Right lung (tissue), 5 donors: ENCODE data around the gene FOXR1. TPM values are rescaled to one million over a fixed set of nuclear protein-coding genes. Genes with fewer than 3 reads are reported as not detected.

ENCODE experiments used
- DNase-seq, 2 donors: peaks; one replicate each; pipeline ENCODE4 v3.0.0-alpha.2; 2013
- polyA plus RNA-seq, 5 donors: library from polyadenylated mRNA; unstranded; fragments of 120-200 nt; gene quantifications; one replicate each; pipeline versions ENCODE4 v1.2.1 to v1.2.3, GENCODE V29; 2013; ENCODE audit warnings: inconsistent platforms in 1 of 5, low replicate concordance in 1 of 5; ENCODE audit not compliant: insufficient read length in 5 of 5, insufficient read depth in 1 of 5

The FOXR1 gene
- polyA plus RNA-seq, 5 donors = 0.10 to 0.27 TPM; not detected in 3

DNA sequence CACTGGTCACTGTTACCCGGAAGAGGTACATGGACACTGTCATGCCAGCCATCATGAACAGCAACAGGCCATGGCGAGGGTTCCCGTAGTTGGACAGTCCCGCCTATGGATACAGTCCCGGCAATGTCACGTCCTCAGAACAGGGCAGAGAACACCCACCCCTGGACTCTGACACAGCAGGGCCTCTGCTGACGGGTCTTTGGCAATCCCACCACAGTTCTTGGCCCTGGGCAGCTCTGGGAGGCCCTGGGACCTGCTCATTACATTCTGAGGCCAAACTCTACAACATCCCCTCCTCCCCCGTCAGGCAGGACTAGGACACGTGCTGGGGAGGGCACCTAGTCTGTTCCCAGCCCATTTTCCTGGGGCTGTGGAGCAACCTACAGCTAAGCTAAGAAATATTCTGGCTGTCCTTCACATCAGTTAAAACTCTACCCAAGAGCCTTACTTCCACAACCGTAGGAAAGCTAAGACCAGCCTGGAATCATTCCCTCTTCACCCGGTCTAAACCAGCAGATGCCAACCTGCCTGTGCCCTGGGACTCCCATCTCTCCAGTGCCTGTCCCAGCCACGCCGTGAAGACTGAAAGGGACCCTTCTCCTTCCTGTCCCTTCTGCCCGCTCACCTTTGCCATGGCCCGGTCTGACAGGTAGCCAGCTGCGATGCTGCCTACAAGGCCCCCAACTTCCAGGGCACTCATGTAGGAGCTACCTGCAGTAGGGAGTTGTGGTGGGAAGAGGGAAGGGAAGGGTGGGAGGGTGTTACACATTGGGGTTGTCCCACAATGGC lies 54.6 kb downstream of the FOXR1 start:
- no peak for DNase-seq

DNA sequence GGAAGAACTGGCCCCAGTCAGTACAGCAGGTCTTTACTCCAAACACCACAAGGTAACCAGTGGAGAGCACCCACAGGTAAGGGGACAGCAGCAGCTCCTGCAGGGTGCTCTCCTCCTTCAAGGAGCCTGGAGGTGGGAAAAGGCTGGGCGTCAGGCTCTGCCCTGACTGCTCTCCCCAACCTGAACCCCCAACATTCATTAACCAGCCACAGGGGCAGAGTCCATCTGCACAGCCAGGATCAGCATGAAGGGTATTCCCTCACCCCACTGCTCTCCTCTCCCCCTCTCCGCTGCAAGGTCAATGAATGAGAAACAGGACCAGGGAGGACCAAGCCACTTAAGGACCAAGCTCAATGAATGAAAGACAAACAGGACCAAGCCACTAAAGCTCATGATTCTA lies 55.4 kb downstream of the FOXR1 start:
- no peak for DNase-seq

DNA sequence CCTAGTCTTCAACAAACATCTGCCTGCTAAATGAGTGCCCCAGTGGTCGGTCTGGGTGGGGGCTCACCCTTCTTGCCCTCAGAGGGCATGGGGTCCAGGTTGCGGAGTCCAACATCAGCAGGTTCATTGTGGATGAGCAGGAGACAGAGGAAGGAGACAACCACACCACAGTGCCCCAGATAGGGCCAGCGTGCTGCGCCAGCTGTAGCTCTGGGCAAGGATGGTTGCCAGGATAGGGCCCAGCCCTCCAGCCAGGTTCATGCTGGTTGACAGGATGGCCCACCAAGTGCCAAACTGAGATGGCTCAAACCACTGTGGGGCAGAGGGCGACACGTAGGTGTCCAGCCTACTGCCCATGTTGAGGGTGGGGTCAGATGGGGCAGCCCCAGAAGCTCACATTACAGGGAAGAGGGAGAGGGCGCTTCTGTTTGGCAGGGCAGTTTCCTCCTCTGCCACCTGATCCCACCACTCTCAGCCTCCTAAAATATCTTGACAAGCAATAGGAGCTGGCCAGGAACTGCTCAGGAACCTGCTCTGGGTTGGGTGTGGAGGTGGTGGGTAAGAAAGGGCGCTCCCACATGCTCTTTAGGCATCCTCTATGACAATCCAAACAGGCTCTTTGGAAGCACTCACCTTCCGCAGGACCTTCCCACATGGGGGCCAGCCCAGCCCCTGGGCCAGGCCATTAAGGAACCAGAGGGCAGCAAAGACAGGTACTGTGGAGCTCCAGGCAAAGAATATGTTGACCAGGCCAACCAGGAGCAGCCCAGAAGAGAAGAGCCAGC lies 56.2 kb downstream of the FOXR1 start:
- DNase-seq = no peak

DNA sequence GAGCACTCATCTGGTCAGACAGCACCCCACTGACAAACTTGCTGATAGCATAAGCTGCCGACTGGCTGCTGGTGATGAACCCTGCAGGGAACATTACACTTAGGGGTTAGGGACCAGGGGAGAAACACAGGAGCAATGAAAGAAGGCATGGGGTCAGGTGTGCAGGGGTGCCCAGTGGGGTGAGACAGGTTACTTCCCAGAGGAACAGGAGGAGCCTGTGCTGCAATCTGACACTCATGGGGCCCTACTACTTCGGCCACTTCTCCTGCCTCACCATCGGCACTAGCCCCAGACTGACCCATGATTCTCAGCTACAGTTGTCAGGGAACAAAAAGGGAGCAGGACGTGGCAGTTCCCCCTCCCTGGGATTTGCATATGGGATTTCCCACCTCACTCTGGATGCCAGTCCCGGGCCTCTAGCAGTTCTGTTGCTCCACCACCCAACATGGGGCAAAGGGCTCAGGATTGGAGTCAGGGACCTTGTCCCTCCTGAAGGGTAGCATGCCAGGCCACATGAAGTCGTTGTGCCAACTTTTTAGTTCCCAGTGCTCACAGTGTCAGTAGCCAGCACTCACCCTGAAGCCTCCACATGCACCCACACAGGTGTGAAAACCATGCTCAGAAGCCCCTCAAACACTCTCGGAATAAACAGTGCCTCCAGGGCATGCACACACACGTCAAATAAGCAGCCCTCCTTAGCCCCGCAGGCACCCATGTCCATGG lies 56.9 kb downstream of the FOXR1 start:
- DNase-seq = no peak

DNA sequence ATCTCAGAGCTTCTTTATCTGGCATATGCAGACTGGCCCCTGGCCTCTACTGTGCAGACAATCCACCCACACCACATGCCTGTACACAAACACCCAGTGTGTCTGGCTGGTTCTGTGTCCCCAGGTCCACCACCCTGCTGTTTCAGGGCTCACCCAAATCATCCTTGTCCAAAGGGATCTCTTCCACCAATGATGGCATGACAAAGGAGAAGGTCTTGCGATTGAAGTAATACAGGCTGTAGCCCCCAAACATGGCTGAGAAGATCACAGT lies 57.4 kb downstream of the FOXR1 start:
- DNase-seq = no peak

DNA sequence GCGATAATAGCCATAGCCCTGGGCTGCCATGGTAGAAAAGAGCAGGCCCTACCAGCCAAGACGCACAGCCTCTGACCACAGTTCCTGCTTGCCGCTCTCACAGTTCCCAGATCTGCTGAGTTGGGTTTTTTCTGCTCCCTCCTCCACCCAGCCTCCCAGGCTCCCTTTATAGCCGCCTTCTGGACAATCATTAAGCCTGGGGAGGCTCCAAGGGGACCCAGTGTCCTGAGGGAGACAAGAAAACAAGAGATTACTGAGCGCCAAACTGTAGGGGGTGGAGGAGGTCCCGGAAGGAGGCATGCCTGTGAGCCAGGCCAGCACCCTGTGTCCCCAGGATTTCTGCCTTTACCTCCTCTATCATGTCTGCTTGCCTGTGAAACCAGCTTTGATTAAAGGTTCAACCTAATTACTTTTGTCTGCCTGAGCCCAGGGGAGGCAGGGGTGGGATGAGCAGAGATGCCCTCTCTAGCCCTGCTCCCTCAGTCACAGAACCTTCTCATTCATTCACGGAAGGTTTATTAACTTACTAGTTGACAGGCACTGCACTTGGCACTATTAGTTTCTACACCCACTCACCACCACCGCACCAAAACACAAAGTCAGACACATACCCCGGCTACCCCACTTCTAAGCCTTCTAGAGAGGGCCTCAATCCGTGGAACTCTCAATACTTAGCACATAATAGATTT lies 57.9 kb downstream of the FOXR1 start:
- DNase-seq = peak in 1 of 2 donors; percentile 3

DNA sequence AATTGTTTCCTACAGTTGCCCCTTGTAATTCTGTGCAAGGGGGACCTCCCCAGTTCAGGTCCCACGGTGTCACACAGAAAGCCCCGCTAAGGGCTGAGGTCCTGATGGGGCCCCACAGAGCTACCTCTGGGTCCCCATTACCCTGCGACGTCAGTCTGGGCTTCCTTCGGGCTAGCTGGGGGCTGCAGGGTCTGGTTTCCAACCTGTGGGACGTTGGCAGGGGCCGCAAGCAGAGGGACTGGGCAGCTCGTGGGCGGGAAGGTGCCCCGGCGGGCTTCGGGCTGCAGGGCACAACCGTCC lies 58.4 kb downstream of the FOXR1 start:
- no peak for DNase-seq

DNA sequence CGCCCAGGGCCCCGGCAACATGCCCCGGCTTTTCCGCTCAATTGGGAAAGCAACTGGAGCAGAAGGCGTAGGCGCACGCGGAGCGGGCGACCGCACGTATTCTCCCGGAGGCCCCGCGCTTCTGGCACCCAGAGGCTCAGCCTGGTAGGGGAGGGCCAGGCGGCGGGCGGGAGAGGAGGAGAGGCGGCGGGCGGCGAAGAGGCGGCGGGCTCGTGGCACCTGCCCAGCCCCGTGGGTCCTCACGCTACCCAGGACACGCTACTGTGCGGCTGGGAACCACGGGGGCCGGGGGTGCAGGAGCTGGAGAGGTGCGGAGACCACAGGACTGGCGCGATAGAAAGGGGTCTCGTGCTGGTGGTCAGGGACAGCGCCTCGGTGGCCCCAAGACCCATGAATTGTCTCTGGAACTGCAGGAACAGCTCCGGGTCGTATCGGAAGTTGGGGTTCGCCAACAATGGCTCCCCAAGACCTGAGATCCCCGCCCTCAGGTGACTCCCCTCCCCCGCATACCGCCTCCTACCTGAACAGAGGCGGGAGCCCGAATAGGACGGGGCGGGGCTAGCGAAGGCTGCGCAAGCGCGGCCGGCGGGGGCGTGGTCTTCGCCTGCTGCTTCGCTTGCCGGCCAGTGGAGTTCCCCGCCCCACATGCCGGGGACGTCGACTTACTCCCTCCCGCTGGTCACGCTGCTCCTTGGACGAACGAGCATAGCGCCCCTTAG lies 58.9 kb downstream of the FOXR1 start, which contains the start of gene SLC37A4:
SLC37A4 (minus strand) TSS at position 549 of the 719 bp plus-strand sequence.
- DNase-seq = peak; percentile 90 to 93

Other genes with a start within 250 kb of the FOXR1 start
- 100 to 1,000 TPM in 4 of 5 donors, 10 to 100 TPM in 1; 96.5 to 140 (median 127) TPM for gene DDX6, start 180.6 kb upstream of the FOXR1 start, polyA plus RNA-seq
- gene CXCR5, start 87.9 kb upstream of the FOXR1 start, polyA plus RNA-seq = not detected
- gene BCL9L, start 45.8 kb upstream of the FOXR1 start, polyA plus RNA-seq = 10 to 100 TPM; 27.4 to 65.1 (median 52.0) TPM
- gene UPK2, start 15.5 kb upstream of the FOXR1 start, polyA plus RNA-seq = 1 to 10 TPM; 1.9 to 3.8 (median 3.4) TPM
- gene CENATAC, start 26.4 kb downstream of the FOXR1 start, polyA plus RNA-seq = 10 to 100 TPM; 31.7 to 44.6 (median 38.3) TPM
- gene RPS25, start 46.6 kb downstream of the FOXR1 start, polyA plus RNA-seq = 1,000 to 10,000 TPM; 1,442 to 1,768 (median 1,521) TPM
- gene TRAPPC4, start 47.0 kb downstream of the FOXR1 start, polyA plus RNA-seq = 10 to 100 TPM; 67.9 to 96.9 (median 72.4) TPM
- gene SLC37A4, start 59.1 kb downstream of the FOXR1 start, polyA plus RNA-seq = 10 to 100 TPM; 23.1 to 30.1 (median 24.3) TPM
- gene HYOU1, start 85.4 kb downstream of the FOXR1 start, polyA plus RNA-seq = 10 to 100 TPM; 62.2 to 92.3 (median 70.6) TPM
- 10 to 100 TPM; 49.5 to 61.1 (median 54.0) TPM for gene VPS11, start 96.1 kb downstream of the FOXR1 start, polyA plus RNA-seq
- 10 to 100 TPM; 21.9 to 33.8 (median 25.8) TPM for gene HMBS, start 113.1 kb downstream of the FOXR1 start, polyA plus RNA-seq
- 10 to 100 TPM; 45.2 to 54.4 (median 51.1) TPM for gene DPAGT1, start 130.1 kb downstream of the FOXR1 start, polyA plus RNA-seq
- gene C2CD2L, start 135.6 kb downstream of the FOXR1 start, polyA plus RNA-seq = 1 to 10 TPM; 6.2 to 9.8 (median 9.0) TPM
- 10 to 100 TPM; 31.5 to 44.4 (median 36.4) TPM for gene HINFP, start 149.8 kb downstream of the FOXR1 start, polyA plus RNA-seq
- gene ABCG4, start 177.3 kb downstream of the FOXR1 start, polyA plus RNA-seq = 1 to 10 TPM; 1.0 to 1.4 (median 1.2) TPM
- gene NLRX1, start 197.0 kb downstream of the FOXR1 start, polyA plus RNA-seq = 10 to 100 TPM in 2 of 5 donors, 1 to 10 TPM in 3; 9.5 to 14.4 (median 9.9) TPM
- 1 to 10 TPM in 3 of 5 donors, under 1 TPM in 2; 0.38 to 1.3 (median 1.1) TPM for gene NHERF4, start 213.7 kb downstream of the FOXR1 start, polyA plus RNA-seq
- gene CBL, start 234.6 kb downstream of the FOXR1 start, polyA plus RNA-seq = 10 to 100 TPM; 16.1 to 22.8 (median 20.5) TPM